Smooth muscle cell (in vitro differentiated cells): ENCODE results near the gene BMP4. TPM values are rescaled to one million over a fixed set of nuclear protein-coding genes. Genes with fewer than 3 reads are reported as not detected.

ENCODE experiments used
- DNase-seq: peaks from one replicate; lab custom pipeline; 2025; ENCODE audit not compliant: unreplicated experiment; lab: John Stamatoyannopoulos, UW
- H2AFZ ChIP-seq: fragments of 200-600 bp; sonication (generic); 2 replicates; pipeline ENCODE4 v1.6.0; 2016; ENCODE audit warnings: antibody characterized with exemption, low read depth, mild to moderate bottlenecking
- H3F3A ChIP-seq: fragments of 200-600 bp; sonication (generic); 2 replicates; pipeline ENCODE4 v1.6.0; 2017; ENCODE audit warnings: antibody characterized with exemption, low read depth
- H3K27ac ChIP-seq: fragments of 200-600 bp; sonication (generic); 2 replicates; pipeline ENCODE4 v1.5.1; 2016; ENCODE audit warnings: low read depth, mild to moderate bottlenecking
- H3K27me3 ChIP-seq: fragments of 200-600 bp; sonication (generic); 2 replicates; pipeline ENCODE4 v1.6.1; 2016; ENCODE audit warnings: low read depth, mild to moderate bottlenecking
- H3K36me3 ChIP-seq: fragments of 200-600 bp; sonication (generic); 2 replicates; pipeline ENCODE4 v1.5.1; 2016; ENCODE audit warnings: low read depth
- H3K4me1 ChIP-seq: fragments of 200-600 bp; sonication (generic); 2 replicates; pipeline ENCODE4 v1.5.1; 2016; ENCODE audit warnings: low read depth
- H3K4me2 ChIP-seq: fragments of 200-600 bp; sonication (generic); 2 replicates; pipeline ENCODE4 v1.6.0; 2016; ENCODE audit warnings: mild to moderate bottlenecking
- H3K4me3 ChIP-seq: fragments of 200-600 bp; sonication (generic); 2 replicates; pipeline ENCODE4 v1.5.1; 2016; ENCODE audit warnings: mild to moderate bottlenecking
- H3K79me2 ChIP-seq: fragments of 200-600 bp; sonication (generic); 2 replicates; pipeline ENCODE4 v1.6.0; 2016; ENCODE audit warnings: low read depth, mild to moderate bottlenecking
- H3K9ac ChIP-seq: fragments of 200-600 bp; sonication (generic); 2 replicates; pipeline ENCODE4 v1.6.0; 2016; ENCODE audit warnings: low read depth
- H3K9me3 ChIP-seq: fragments of 200-600 bp; sonication (generic); replicated peaks from 2 replicates; pipeline ENCODE4 v1.5.1; 2016; ENCODE audit warnings: low read depth
- H4K20me1 ChIP-seq: fragments of 200-600 bp; sonication (generic); 2 replicates; pipeline ENCODE4 v1.6.0; 2016; ENCODE audit warnings: low read depth
- CTCF ChIP-seq: fragments of 200-600 bp; sonication (generic); IDR thresholded peaks from 2 replicates; pipeline ENCODE4 v1.5.1; 2017; ENCODE audit warnings: borderline replicate concordance, mild to moderate bottlenecking, antibody characterized with exemption; ENCODE audit not compliant: insufficient read depth, poor library complexity, severe bottlenecking
- WGBS: methylation state at CpG from one replicate; pipeline ENCODE4 v1.1.7; 2016; ENCODE audit warnings: low lambda C conversion rate; 5-methylcytosine and 5-hydroxymethylcytosine counted together
- polyA plus RNA-seq: library from polyadenylated mRNA; unstranded; fragments of >200 nt; fragmentation: Nextera tagmentation; extraction: Ambion mirVana; gene quantifications from 2 replicates; pipeline ENCODE4 v1.2.1, GENCODE V29; 2016
- total RNA-seq: library from RNA; depleted of rRNA; stranded (reverse); fragments of >200 nt; gene quantifications from 2 replicates; pipeline ENCODE4 v1.2.3, GENCODE V29; 2014

BMP4 gene
- total and polyA plus RNA-seq, 2 experiments from 2014 or later, result 30.5 to 38.2 TPM

GRCh38 chr14:53915364-53916014, 41.1 kb downstream of the BMP4 start:
- no peaks in the 10 kb centered on the region for H3K4me1 ChIP-seq
- no peak for DNase-seq
- no peaks in the 10 kb centered on the region for H3K27me3 ChIP-seq
- no peaks in the 10 kb centered on the region for H3K36me3 ChIP-seq
- H3F3A ChIP-seq, result no peaks in the 10 kb centered on the region
- WGBS, result 93% methylated on average over 4 of the region's 4 CpGs
- no peak overlapping the region for H3K9ac ChIP-seq
- no peak for TF ChIP-seq CTCF
- no peaks in the 10 kb centered on the region for H3K9me3 ChIP-seq
- no peak overlapping the region for H3K4me3 ChIP-seq
- H2AFZ ChIP-seq, result no peak overlapping the region
- H3K4me2 ChIP-seq, result no peak overlapping the region
- H4K20me1 ChIP-seq, result no peaks in the 10 kb centered on the region
- no peaks in the 10 kb centered on the region for H3K79me2 ChIP-seq
- no peak overlapping the region for H3K27ac ChIP-seq

- Histone ChIP-seq H3K79me2 (no peaks in the 10 kb centered on the region), H3K9me3 (no peaks in the 10 kb centered on the region), H3K9ac (no peak overlapping the region), H3K27me3 (no peaks in the 10 kb centered on the region), H2AFZ (no peak overlapping the region), H3K4me1 (no peaks in the 10 kb centered on the region), H3K27ac (no peak overlapping the region), H3K4me2 (no peak overlapping the region), H3F3A (no peaks in the 10 kb centered on the region), H4K20me1 (no peaks in the 10 kb centered on the region), H3K4me3 (no peak overlapping the region), H3K36me3 (no peaks in the 10 kb centered on the region)
- DNase-seq, result no peak
- 47% methylated on average over 1 of the region's 1 CpG for WGBS
- no peak for TF ChIP-seq CTCF
Observed at GRCh38 chr14:53912021-53912420, 44.6 kb downstream of the BMP4 start.

- Histone ChIP-seq H3K4me2 (no peak overlapping the region), H3F3A (no peaks in the 10 kb centered on the region), H3K27ac (no peak overlapping the region), H3K79me2 (no peaks in the 10 kb centered on the region), H2AFZ (no peak overlapping the region), H3K9me3 (peaks cover 13% of the 10 kb centered on the region), H3K27me3 (no peaks in the 10 kb centered on the region), H3K9ac (no peak overlapping the region), H3K36me3 (no peaks in the 10 kb centered on the region), H3K4me1 (no peaks in the 10 kb centered on the region), H4K20me1 (no peaks in the 10 kb centered on the region), H3K4me3 (no peak overlapping the region)
- WGBS, result 60% methylated on average over 2 of the region's 2 CpGs
- no peak for TF ChIP-seq CTCF
- DNase-seq, result no peak
Observed at GRCh38 chr14:53908416-53908815, 48.2 kb downstream of the BMP4 start.

- no peak overlapping the region for H3K9ac ChIP-seq
- H3F3A ChIP-seq, result no peaks in the 10 kb centered on the region
- H3K36me3 ChIP-seq, result no peaks in the 10 kb centered on the region
- WGBS, result 53% methylated on average over 1 of the region's 1 CpG
- no peaks in the 10 kb centered on the region for H3K4me1 ChIP-seq
- H3K27ac ChIP-seq, result no peak overlapping the region
- H3K9me3 ChIP-seq, result peaks cover 13% of the 10 kb centered on the region
- DNase-seq, result no peak
- no peaks in the 10 kb centered on the region for H3K27me3 ChIP-seq
- no peaks in the 10 kb centered on the region for H4K20me1 ChIP-seq
- H3K79me2 ChIP-seq, result no peaks in the 10 kb centered on the region
- H3K4me2 ChIP-seq, result no peak overlapping the region
- TF ChIP-seq CTCF, result no peak
- H3K4me3 ChIP-seq, result no peak overlapping the region
- H2AFZ ChIP-seq, result no peak overlapping the region
Observed at GRCh38 chr14:53902307-53902706, 54.3 kb downstream of the BMP4 start.
